LNCAP (cell line): ENCODE measurements around the gene ARHGAP10.

Source experiments
- TF ChIP-seq, protein P1 (sequence below): fragments of 450-650 bp; IDR thresholded peaks from 2 replicates; pipeline ENCODE4 v1.5.1; 2017; ENCODE audit warnings: mild to moderate bottlenecking

ARHGAP10 gene

DNA sequence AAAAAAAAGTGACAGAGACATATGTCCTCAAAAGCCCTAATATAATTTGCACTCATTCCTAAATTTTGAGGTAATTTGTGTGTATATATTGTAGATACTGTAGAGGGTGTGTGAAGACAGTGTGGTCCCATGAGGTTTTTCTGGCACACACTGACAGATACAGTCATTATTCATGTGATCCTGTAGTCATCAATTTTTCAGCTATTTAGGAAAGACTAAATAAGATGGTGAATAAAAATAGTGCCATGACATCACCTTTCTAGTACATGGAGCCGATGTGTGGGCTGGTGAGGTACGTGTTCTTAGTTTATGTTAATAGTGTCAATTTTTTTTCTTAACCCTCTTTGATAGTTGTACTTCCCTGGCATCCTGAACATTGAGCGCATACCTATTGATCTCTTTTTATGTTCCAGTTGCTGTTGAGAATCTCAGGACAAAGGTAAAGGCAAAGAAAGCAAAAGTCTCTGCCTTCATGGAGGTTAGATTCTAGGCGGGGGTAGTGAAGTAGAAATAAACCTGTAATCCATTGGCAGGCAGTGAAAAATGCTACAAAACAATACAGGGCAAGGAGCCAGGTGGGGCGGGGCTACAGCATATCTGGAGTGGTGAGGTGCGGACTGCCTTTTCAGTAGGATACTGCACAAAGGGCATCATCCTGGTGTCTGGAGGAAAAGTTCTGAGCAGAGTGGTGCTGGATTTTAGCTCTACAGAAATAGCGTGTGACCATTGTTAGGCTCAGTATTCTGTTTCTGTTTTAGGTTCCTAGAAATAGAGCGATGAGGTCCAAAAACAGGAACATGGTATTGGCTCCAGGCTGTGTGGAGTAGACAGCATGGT lies 93.8 kb downstream of the ARHGAP10 start:
- TF ChIP-seq, protein P1, sequence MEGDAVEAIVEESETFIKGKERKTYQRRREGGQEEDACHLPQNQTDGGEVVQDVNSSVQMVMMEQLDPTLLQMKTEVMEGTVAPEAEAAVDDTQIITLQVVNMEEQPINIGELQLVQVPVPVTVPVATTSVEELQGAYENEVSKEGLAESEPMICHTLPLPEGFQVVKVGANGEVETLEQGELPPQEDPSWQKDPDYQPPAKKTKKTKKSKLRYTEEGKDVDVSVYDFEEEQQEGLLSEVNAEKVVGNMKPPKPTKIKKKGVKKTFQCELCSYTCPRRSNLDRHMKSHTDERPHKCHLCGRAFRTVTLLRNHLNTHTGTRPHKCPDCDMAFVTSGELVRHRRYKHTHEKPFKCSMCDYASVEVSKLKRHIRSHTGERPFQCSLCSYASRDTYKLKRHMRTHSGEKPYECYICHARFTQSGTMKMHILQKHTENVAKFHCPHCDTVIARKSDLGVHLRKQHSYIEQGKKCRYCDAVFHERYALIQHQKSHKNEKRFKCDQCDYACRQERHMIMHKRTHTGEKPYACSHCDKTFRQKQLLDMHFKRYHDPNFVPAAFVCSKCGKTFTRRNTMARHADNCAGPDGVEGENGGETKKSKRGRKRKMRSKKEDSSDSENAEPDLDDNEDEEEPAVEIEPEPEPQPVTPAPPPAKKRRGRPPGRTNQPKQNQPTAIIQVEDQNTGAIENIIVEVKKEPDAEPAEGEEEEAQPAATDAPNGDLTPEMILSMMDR, result no peak

DNA sequence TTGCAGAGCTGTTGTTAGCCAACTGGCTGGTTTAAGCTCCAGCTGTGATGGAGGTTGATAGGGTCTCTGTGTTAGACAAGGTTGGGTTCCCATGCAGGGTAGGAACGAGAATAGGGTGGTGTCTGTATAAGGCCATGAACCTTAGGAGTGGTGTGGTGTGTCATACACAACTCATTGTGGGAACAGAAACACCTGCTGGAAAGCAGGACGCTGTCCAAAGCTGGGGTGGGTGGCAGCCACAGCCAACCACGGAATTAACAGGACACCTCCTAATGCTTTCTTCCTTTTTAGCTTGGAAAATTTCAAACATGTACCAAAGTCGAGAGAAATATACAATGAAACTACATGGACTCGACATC lies 94.4 kb downstream of the ARHGAP10 start:
- TF ChIP-seq, protein P1, result no peak

GRCh38 chr4:147828331-147828905 lies 96.5 kb downstream of the ARHGAP10 start:
- TF ChIP-seq, protein P1, result no peak

- TF ChIP-seq, protein P1, result no peak
These were observed 97.7 kb downstream of the ARHGAP10 start for GRCh38 chr4:147829401-147830101.

DNA sequence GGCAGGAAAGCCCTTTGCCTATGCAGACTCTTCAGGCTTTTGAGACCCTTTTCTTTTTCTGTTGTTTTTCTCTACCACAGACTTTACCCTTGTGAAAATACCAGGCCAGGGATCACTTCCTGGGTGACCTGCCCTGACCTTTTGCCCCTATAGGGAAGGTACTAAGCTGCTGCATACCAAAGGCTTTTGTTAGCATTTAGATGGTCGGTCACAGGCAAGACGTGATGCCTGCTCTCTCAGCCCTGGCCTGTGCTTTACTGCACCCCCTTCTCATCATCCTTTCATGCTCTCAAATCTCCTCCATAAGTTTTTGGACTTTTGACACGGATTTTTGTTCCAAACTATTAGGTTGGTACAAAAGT lies 98.2 kb downstream of the ARHGAP10 start:
- TF ChIP-seq, protein P1, result no peak

DNA sequence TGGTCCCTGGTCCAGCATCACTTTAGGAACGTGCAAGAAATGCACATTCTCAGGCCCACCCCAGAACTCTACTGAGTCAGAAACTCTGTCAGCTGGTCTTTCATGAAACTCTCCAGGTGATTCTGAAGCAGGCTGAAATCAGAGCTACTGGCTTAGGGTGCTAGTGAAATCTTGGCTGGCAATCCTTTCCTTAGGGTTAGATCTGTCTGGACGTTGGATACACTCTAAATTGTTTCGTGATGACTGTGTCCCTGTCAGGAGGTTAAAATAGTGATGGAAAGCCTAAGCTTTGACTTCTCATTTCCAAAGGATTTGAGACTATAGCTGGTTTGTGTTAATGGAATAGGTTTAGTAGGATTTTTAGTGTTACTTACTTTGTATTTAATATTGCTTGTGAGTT lies 99.1 kb downstream of the ARHGAP10 start:
- TF ChIP-seq, protein P1, result no peak

- TF ChIP-seq, protein P1, result no peak
These were observed 99.8 kb downstream of the ARHGAP10 start for GRCh38 chr4:147831551-147832171.
